ENCODE data around the gene DLGAP1. TPM values are rescaled to one million over a fixed set of nuclear protein-coding genes. Genes with fewer than 3 reads are reported as not detected.

The DLGAP1 gene
- total RNA-seq, 1 donor from 2014 or later: 18.5 TPM

DNA sequence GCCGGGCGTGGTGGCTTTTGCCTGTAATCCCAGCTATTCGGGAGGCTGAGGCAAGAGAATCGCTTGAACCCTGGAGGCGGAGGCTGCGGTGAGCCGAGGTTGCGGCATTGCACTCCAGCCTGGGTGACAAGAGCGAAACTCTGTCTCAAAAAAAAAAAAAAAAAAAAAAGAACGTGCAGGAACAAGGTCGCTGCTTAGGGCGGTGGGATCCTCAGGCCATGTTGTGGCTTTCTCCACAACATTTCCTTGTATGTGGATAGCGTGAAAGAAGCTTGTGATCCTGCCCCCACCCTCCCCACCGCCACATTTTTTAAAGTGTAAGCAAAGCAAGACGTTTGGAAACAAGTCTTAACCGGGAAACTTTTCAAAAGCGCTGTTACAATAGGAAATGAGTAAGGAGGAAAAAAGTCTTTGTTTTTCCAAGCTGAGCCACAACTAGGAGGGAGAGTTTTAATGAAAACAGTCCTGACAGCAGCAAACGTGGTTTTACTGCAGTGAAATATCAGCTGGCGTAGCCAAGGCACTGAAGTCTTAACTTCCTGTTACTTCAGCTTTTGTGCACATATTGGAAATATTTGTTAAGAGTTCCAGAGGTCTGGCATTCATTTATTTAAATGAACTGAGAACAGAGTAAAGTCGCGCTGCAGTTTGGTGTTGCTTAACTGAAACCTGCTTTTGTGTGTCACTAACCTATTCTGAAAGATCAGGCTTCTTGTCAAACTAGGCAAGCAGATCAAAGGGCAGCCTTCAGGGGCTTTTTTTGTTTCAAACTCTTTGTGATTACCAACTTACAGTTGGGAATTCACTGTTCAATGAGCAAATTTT lies 1001.4 kb downstream of the DLGAP1 start:
- peak overlapping the region; percentile 96 for H3K4me2 ChIP-seq
- peaks cover 36% of the 10 kb centered on the region for H3K4me1 ChIP-seq
- H3K27me3 Mint-ChIP-seq (ENCODE audit: insufficient read depth, low read depth): peaks cover 19% of the 10 kb centered on the region
- peaks cover 88% of the 10 kb centered on the region for H3F3A ChIP-seq (ENCODE audit: low read depth)
- H3K27ac ChIP-seq: peak overlapping the region; percentile 93
- H3K9me3 ChIP-seq (ENCODE audit: low read depth): no peaks in the 10 kb centered on the region
- H3K4me3 Mint-ChIP-seq: peak overlapping the region; percentile 99
- H2AFZ ChIP-seq (replicated peaks): no peak overlapping the region
- TF ChIP-seq, protein P1, sequence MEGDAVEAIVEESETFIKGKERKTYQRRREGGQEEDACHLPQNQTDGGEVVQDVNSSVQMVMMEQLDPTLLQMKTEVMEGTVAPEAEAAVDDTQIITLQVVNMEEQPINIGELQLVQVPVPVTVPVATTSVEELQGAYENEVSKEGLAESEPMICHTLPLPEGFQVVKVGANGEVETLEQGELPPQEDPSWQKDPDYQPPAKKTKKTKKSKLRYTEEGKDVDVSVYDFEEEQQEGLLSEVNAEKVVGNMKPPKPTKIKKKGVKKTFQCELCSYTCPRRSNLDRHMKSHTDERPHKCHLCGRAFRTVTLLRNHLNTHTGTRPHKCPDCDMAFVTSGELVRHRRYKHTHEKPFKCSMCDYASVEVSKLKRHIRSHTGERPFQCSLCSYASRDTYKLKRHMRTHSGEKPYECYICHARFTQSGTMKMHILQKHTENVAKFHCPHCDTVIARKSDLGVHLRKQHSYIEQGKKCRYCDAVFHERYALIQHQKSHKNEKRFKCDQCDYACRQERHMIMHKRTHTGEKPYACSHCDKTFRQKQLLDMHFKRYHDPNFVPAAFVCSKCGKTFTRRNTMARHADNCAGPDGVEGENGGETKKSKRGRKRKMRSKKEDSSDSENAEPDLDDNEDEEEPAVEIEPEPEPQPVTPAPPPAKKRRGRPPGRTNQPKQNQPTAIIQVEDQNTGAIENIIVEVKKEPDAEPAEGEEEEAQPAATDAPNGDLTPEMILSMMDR (IDR thresholded peaks at IDR 0.05): no peak
- TF ChIP-seq EZH2phosphoT487 (IDR thresholded peaks at IDR 0.05) (no peak), EZH2 (IDR thresholded peaks at IDR 0.05) (no peak)
- peaks cover 43% of the 10 kb centered on the region for H3K4me1 Mint-ChIP-seq
- H4K20me1 ChIP-seq (ENCODE audit: low read depth): peaks cover 89% of the 10 kb centered on the region
- peak overlapping the region; percentile 99 for H3K27ac Mint-ChIP-seq
- peak overlapping the region; percentile 70 for H3K9ac ChIP-seq
- H3K9me3 Mint-ChIP-seq: peaks cover 6% of the 10 kb centered on the region
- peaks cover 100% of the 10 kb centered on the region for H3K79me2 ChIP-seq (ENCODE audit: low read depth)
- H3K36me3 ChIP-seq: peaks cover 21% of the 10 kb centered on the region
- peaks cover 41% of the 10 kb centered on the region for H3K36me3 Mint-ChIP-seq
- H3K27me3 ChIP-seq: no peaks in the 10 kb centered on the region
- DNase-seq (ENCODE audit: low spot score): peak; percentile 77
- H3K4me3 ChIP-seq: peak overlapping the region; percentile 81

DNA sequence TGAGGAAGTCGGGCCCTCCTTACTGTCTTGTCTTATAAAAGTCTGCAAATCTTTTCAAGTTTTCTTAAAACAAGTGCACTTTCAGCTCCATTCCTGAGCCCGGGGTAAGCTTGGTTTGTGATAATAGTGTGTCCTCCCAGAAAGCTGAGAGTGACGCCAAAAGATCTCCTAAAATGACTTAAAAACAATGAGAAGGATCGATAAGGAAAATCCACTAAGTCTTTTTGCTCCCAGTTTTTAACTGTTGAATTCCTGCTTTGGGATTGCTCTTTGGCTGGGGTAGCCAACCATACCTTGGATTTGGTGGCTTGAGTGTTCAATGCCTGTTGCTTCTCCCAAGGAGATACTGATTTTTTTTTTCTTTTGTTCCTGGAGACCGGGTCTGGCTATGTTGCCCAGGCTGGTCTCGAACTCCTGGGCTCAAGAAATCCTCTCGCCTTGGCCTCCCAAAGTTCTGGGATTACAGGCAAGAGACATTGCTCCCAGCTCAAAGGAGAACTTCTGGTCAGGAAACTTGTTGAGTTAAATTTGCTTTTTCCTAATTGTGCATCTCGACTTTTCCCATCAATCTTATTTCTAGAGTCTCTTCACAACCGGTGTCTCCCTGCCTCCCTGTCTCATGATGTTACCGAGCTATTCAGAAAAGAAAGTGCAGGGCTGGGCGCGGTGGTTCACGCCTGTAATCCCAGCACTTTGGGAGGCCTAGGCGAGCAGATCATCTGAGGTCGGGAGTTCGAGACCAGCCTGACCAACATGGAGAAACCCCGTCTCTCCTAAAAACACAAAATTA lies 1002.2 kb downstream of the DLGAP1 start:
- DNase-seq (ENCODE audit: low spot score): peak; percentile 19
- Histone ChIP-seq H3K36me3 (peaks cover 13% of the 10 kb centered on the region), H3F3A (ENCODE audit: low read depth) (peaks cover 86% of the 10 kb centered on the region), H3K4me2 (peak overlapping the region; percentile 96), H3K9ac (peak overlapping the region; percentile 70), H4K20me1 (ENCODE audit: low read depth) (peaks cover 84% of the 10 kb centered on the region), H2AFZ (replicated peaks) (no peak overlapping the region), H3K27ac (peak overlapping the region; percentile 93), H3K9me3 (ENCODE audit: low read depth) (no peaks in the 10 kb centered on the region), H3K4me3 (peak overlapping the region; percentile 81), H3K4me1 (peaks cover 28% of the 10 kb centered on the region), H3K79me2 (ENCODE audit: low read depth) (peaks cover 98% of the 10 kb centered on the region), H3K27me3 (no peaks in the 10 kb centered on the region)
- peaks cover 43% of the 10 kb centered on the region for H3K4me1 Mint-ChIP-seq
- H3K27me3 Mint-ChIP-seq (ENCODE audit: insufficient read depth, low read depth): peaks cover 20% of the 10 kb centered on the region
- peak overlapping the region; percentile 99 for H3K27ac Mint-ChIP-seq
- H3K36me3 Mint-ChIP-seq: peaks cover 33% of the 10 kb centered on the region
- H3K9me3 Mint-ChIP-seq: peaks cover 3% of the 10 kb centered on the region
- H3K4me3 Mint-ChIP-seq: peak overlapping the region; percentile 99
- TF ChIP-seq, protein P1 (IDR thresholded peaks at IDR 0.05): no peak
- no peak for TF ChIP-seq EZH2phosphoT487 (IDR thresholded peaks at IDR 0.05)
- no peak for TF ChIP-seq EZH2 (IDR thresholded peaks at IDR 0.05)

DNA sequence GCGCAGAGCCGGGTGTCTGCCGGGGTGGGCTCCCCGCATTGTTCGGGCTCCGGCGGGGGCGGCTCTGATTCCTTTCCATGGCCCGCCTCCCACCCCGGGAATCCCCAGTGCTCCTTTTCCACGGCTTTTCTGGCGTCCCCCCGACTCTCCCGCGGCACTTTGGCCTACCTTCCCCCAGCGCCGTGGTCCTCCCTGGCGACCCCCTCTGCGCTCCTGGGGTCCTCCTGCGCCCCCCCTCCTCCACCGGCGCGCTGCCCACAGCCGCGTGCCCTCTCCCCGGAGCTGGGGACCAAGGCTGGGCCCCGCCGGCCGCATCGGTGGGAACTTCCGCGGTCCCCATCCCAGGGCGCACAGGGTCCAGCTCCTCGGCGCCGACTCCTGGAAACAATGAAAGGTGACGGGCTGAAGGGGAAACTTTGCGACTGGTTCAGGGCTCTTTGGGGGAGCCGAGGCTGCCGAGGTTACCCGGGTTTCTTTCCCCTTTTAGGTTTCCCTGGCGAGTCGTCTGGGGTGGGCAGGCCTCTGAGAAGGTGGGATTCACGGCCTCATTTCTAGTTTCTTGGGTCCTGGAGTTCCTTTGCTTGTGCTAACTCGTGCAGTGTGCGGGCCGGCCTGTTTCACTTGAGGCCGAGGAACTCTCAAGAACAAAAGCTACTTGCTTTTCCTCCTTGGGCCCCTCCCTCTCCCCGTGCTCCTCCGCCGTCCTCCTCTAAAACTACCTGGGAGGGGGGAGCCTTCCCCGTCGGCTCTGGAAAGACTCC lies 1002.9 kb downstream of the DLGAP1 start:
- Histone ChIP-seq H3K27me3 (no peaks in the 10 kb centered on the region), H3K9me3 (ENCODE audit: low read depth) (no peaks in the 10 kb centered on the region), H3K9ac (peak overlapping the region; percentile 70), H3K36me3 (peaks cover 12% of the 10 kb centered on the region), H3K79me2 (ENCODE audit: low read depth) (peaks cover 90% of the 10 kb centered on the region), H3F3A (ENCODE audit: low read depth) (peaks cover 87% of the 10 kb centered on the region), H3K4me3 (peak overlapping the region; percentile 81), H3K27ac (peak overlapping the region; percentile 93), H2AFZ (replicated peaks) (no peak overlapping the region), H3K4me1 (peaks cover 27% of the 10 kb centered on the region), H3K4me2 (peak overlapping the region; percentile 96), H4K20me1 (ENCODE audit: low read depth) (peaks cover 76% of the 10 kb centered on the region)
- Mint-ChIP-seq H3K9me3 (no peaks in the 10 kb centered on the region), H3K27ac (peak overlapping the region; percentile 99), H3K36me3 (peaks cover 26% of the 10 kb centered on the region), H3K4me1 (peaks cover 43% of the 10 kb centered on the region), H3K27me3 (ENCODE audit: insufficient read depth, low read depth) (peaks cover 17% of the 10 kb centered on the region), H3K4me3 (peak overlapping the region; percentile 99)
- DNase-seq (ENCODE audit: low spot score): peak; percentile 71
- no peak for TF ChIP-seq EZH2phosphoT487 (IDR thresholded peaks at IDR 0.05)
- no peak for TF ChIP-seq EZH2 (IDR thresholded peaks at IDR 0.05)
- TF ChIP-seq, protein P1 (IDR thresholded peaks at IDR 0.05): no peak
